Effector memory CD8-positive, alpha-beta T cell (primary cell): ENCODE measurements around the gene CACNA2D3.

Experiments
- ATAC-seq: fragments of 150-1000 bp; cut with Tn5 transposase; replicated peaks from 2 replicates; pipeline ENCODE4 v1.10.0; 2021; ENCODE audit warnings: mild to moderate bottlenecking, moderate library complexity
- DNase-seq, 3 experiments: peaks; one replicate each; pipeline ENCODE4 v3.0.0; 2021
- H3K27ac Mint-ChIP-seq, 2 donors: one replicate each; pipeline ENCODE4 v1.8.0; 2022; ENCODE audit warnings: mild to moderate bottlenecking in 2 of 2, mixed read lengths in 2 of 2, moderate library complexity in 2 of 2
- H3K27me3 Mint-ChIP-seq, 2 donors: one replicate each; pipeline ENCODE4 v1.8.0; 2022; ENCODE audit warnings: mixed read lengths in 2 of 2
- H3K36me3 Mint-ChIP-seq: one replicate; pipeline ENCODE4 v1.8.0; 2022; ENCODE audit warnings: mild to moderate bottlenecking, moderate library complexity, mixed read lengths; ENCODE audit not compliant: insufficient read depth
- H3K4me1 Mint-ChIP-seq, 2 donors: one replicate each; pipeline ENCODE4 v1.8.0; 2022; ENCODE audit warnings: low read depth in 2 of 2, mixed read lengths in 2 of 2
- H3K4me3 Mint-ChIP-seq, 2 donors: one replicate each; pipeline ENCODE4 v1.8.0; 2022; ENCODE audit warnings: mild to moderate bottlenecking in 2 of 2, mixed read lengths in 2 of 2, moderate library complexity in 2 of 2
- H3K9me3 Mint-ChIP-seq, 2 donors: one replicate each; pipeline ENCODE4 v1.8.0; 2022; ENCODE audit warnings: mixed read lengths in 2 of 2

The CACNA2D3 gene

DNA sequence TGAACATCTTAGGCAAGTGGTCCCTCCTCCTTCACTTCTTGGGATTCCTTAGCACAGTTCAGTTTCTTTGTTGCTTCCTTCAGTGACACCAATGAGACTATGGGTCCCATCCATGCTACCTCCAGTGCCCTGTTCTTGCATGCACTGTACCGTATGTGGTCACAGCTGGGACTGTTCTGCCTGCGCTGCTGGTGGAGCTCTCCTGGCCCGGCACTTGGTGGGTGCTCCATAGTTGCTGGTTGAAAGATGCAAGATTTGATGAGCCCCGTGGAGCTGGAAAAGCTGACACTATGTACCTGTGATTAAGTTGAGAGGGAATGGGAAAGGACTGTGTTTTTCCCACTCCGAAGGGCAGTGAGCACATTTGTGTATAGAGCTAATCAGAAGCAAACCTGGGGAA is 407.7 kb downstream of the CACNA2D3 start:
- no peak for DNase-seq
- Mint-ChIP-seq H3K4me3 (no peak overlapping the region), H3K9me3 (peaks cover 3 to 21% of the 10 kb centered on the region in 2 donors)

DNA sequence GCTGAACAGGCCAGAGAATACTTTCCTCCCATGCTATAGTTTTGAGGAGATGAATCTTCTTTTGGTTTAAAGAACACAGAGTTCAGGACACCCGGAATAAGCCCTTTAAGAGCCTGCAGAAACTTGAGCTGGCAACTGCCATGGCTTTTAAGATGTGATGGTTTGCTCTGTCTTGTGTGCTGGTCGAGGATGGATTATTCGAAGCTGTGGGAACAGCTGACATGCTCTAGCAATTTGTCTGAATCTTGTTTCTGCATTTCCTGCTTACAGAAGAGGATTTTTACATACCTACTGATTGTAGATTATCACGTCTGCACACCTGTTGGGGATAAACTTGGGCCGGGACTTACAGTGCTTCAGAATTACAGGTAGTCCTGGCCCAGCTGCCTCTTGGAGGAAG is 408.6 kb downstream of the CACNA2D3 start:
- no peak overlapping the region for H3K4me3 Mint-ChIP-seq
- peaks cover 2 to 17% of the 10 kb centered on the region in 2 donors for H3K9me3 Mint-ChIP-seq
- H3K4me1 Mint-ChIP-seq, result peaks cover 0 to 2% of the 10 kb centered on the region in 2 donors
- H3K27me3 Mint-ChIP-seq, result no peaks in the 10 kb centered on the region
- H3K27ac Mint-ChIP-seq, result no peak overlapping the region
- H3K36me3 Mint-ChIP-seq, result no peaks in the 10 kb centered on the region
- no peak for ATAC-seq
- DNase-seq, result no peak

More for the DNA sequence above, 407.7 kb downstream of the CACNA2D3 start:
- H3K4me1 Mint-ChIP-seq, result peaks cover 0 to 2% of the 10 kb centered on the region in 2 donors
- ATAC-seq, result no peak
- H3K36me3 Mint-ChIP-seq, result no peaks in the 10 kb centered on the region
- H3K27ac Mint-ChIP-seq, result no peak overlapping the region
- H3K27me3 Mint-ChIP-seq, result no peaks in the 10 kb centered on the region

DNA sequence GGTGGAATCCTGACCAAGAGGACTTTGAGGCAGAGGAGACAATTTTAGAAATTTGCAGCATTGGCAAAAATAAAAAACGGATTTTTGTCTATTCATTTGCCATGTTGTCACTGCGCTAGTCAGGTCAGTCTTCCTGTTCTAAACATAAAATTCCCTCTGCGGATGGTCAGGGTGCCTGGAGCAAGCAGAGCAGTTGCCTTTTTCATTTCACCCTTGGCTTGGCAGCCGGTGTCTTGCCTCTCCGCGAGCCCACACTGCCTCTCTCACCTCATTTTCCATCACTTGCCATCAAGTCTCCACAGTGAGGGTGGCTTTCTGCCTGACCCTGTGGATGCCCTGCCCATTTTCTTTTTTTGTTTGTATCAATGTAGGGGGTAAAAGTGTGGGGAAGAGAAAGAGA is 409.4 kb downstream of the CACNA2D3 start:
- no peaks in the 10 kb centered on the region for H3K27me3 Mint-ChIP-seq
- no peak overlapping the region for H3K27ac Mint-ChIP-seq
- ATAC-seq, result no peak
- peaks cover 3 to 17% of the 10 kb centered on the region in 2 donors for H3K9me3 Mint-ChIP-seq
- no peaks in the 10 kb centered on the region for H3K36me3 Mint-ChIP-seq
- peaks cover 0 to 2% of the 10 kb centered on the region in 2 donors for H3K4me1 Mint-ChIP-seq
- no peak for DNase-seq
- no peak overlapping the region for H3K4me3 Mint-ChIP-seq

DNA sequence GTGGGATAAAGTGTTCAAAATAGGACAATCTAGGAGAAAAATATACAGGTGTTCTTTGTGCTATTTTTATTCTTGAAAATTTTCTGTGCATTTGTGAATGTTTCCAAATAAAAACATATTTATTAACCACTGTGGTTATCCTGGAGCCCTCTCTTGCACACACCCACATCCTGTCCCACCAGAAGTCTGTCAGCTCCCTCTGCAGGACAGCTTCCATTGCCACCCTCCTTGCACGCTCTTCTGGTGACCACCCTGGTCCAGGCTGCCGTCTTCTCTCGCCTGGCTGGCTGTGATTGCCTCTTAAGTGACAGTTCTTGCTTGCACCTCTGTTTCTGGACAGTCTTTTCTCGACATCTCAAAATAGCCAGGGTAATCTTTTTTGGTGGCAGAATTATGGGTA is 411.5 kb downstream of the CACNA2D3 start:
- Mint-ChIP-seq H3K27me3 (no peaks in the 10 kb centered on the region), H3K4me3 (no peak overlapping the region), H3K36me3 (no peaks in the 10 kb centered on the region), H3K27ac (no peak overlapping the region), H3K4me1 (peaks cover 0 to 2% of the 10 kb centered on the region in 2 donors), H3K9me3 (peaks cover 6 to 25% of the 10 kb centered on the region in 2 donors)
- DNase-seq (no peak), ATAC-seq (no peak)

DNA sequence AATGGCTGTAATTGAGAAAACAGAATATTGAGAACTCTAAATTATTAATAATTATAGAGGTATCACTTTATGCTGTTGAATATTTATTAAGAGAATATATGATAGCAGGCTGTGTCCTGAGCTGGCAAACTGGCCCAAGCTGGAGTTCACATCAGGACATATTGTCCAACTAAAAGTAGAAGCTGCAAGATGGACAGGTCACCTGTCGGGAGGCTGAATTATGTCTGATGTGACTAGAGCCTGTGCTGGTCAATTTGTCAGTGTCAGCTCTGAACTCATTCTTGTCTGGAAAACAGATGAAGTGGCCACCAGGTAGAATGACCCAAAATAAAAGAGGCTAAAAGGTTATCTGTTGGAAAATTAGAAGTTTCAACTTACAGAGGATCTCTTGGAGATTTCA is 413.3 kb downstream of the CACNA2D3 start:
- peaks cover 0 to 2% of the 10 kb centered on the region in 2 donors for H3K4me1 Mint-ChIP-seq
- DNase-seq (no peak), ATAC-seq (no peak)
- no peaks in the 10 kb centered on the region for H3K36me3 Mint-ChIP-seq
- peaks cover 6 to 32% of the 10 kb centered on the region in 2 donors for H3K9me3 Mint-ChIP-seq
- no peak overlapping the region for H3K27ac Mint-ChIP-seq
- H3K4me3 Mint-ChIP-seq, result no peak overlapping the region
- no peaks in the 10 kb centered on the region for H3K27me3 Mint-ChIP-seq

DNA sequence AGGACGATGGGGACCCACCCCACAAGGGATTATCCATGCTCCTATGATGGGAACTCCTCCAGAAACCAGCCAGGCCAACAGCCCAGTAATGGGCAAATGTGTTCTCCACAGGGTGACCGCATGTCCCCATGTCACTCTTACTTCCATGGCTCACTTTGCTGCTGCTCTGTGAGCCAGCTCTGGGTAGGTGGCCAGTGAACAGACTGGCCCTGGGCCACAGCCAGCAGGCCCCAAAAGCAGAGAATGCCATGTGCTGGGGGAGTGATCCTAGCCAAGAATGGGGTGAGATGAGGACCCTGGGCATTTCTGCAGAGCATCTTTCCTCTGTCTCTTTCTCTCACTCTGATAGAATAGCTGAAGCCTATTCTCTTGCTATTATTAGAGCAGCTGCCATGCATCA is 414.1 kb downstream of the CACNA2D3 start:
- Mint-ChIP-seq H3K4me1 (peaks cover 0 to 2% of the 10 kb centered on the region in 2 donors), H3K27me3 (no peaks in the 10 kb centered on the region), H3K27ac (no peak overlapping the region), H3K9me3 (peaks cover 6 to 32% of the 10 kb centered on the region in 2 donors), H3K4me3 (no peak overlapping the region), H3K36me3 (no peaks in the 10 kb centered on the region)
- ATAC-seq (no peak), DNase-seq (no peak)

DNA sequence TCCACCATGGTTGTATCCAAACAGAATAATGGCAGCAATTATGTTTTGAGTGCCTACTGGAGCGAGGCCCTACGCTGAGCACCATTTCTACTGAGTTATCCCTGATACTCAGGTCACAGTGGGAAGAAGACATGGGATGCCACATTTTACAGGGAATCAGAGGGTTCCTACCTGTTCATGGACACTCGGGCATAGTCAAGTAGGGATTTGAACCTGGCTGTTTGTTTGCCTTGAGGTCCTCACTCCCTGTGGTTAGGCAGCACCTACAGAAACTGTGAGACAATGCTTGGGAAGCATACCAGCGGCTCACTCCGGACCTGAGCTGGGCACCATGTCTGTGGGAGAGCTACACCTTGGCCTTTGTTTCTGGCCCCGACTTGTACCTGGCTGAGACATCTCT is 415.2 kb downstream of the CACNA2D3 start:
- peaks cover 6 to 32% of the 10 kb centered on the region in 2 donors for H3K9me3 Mint-ChIP-seq
- peaks cover 0 to 2% of the 10 kb centered on the region in 2 donors for H3K4me1 Mint-ChIP-seq
- ATAC-seq (no peak), DNase-seq (no peak)
- no peaks in the 10 kb centered on the region for H3K27me3 Mint-ChIP-seq
- H3K27ac Mint-ChIP-seq, result no peak overlapping the region
- no peak overlapping the region for H3K4me3 Mint-ChIP-seq
- no peaks in the 10 kb centered on the region for H3K36me3 Mint-ChIP-seq

DNA sequence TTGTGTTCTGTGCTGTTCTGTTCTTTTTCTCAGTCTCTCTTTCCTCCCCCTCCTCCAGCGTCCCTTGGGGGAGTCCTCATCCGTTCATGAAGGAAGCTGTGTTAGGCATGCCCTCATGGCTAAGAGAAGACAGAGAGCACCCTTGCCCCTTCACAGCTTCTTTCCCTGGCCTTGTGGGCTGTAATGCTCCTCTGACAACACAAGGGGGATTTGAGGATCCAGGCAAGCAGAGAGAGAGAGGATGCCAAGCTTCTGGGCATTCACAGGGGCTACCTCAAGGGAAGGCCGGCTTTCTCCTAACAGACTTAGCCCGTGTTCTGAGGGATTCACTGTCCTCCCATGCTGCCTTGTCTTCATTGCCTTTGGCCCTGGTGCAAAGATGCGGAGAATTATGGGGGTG is 416.0 kb downstream of the CACNA2D3 start:
- ATAC-seq (no peak), DNase-seq (no peak)
- peaks cover 6 to 27% of the 10 kb centered on the region in 2 donors for H3K9me3 Mint-ChIP-seq
- no peaks in the 10 kb centered on the region for H3K4me1 Mint-ChIP-seq
- no peak overlapping the region for H3K4me3 Mint-ChIP-seq
- no peaks in the 10 kb centered on the region for H3K27me3 Mint-ChIP-seq
- H3K36me3 Mint-ChIP-seq, result no peaks in the 10 kb centered on the region
- H3K27ac Mint-ChIP-seq, result no peak overlapping the region

DNA sequence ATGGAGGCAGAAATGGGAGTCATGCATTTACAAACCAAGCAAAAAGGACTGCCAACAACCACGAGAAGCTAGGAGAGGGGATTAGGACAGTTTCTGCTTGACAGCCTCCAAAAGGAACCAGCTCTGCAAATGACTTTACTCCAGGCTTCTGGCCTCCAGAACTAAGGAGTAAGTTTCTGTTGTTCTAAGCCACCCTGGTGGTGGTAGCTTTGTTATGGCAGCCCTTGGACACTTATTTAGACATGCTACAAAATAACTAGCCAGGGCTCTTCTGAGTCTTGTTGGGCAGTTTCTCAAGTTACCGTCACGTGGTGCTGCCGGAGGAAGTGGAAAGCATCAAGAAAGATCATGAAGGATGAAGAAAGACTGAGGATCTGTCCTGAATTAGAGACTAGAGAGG is 419.0 kb downstream of the CACNA2D3 start:
- peaks cover 3 to 18% of the 10 kb centered on the region in 2 donors for H3K9me3 Mint-ChIP-seq

DNA sequence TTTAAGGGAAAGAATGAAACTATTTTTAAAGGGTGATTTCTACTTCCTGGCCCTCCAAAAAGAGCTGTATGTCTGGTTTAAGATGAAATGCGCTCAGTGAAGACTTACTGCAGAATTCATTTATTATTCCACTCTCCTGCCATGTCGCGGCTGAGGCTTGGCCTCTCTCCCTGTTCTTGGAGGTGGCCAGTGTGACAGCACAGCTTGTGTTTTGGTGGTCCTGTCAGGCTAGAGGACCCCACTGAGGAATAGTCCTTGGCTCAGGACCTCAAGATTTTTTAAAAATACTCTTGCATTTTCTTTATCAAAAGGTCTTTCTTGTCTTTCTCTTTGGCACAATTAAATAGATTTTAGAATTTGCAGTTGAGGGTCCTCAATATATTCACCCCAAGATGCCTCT is 421.1 kb downstream of the CACNA2D3 start:
- no peaks in the 10 kb centered on the region for H3K4me1 Mint-ChIP-seq
- DNase-seq, result no peak
- H3K9me3 Mint-ChIP-seq, result peaks cover 2 to 15% of the 10 kb centered on the region in 2 donors
- no peak for ATAC-seq
- H3K4me3 Mint-ChIP-seq, result no peak overlapping the region
- no peaks in the 10 kb centered on the region for H3K27me3 Mint-ChIP-seq
- no peaks in the 10 kb centered on the region for H3K36me3 Mint-ChIP-seq
- H3K27ac Mint-ChIP-seq, result no peak overlapping the region

More for the DNA sequence above, 419.0 kb downstream of the CACNA2D3 start:
- H3K4me3 Mint-ChIP-seq, result no peak overlapping the region
- H3K27ac Mint-ChIP-seq, result no peak overlapping the region
- no peaks in the 10 kb centered on the region for H3K36me3 Mint-ChIP-seq
- ATAC-seq (no peak), DNase-seq (no peak)
- H3K4me1 Mint-ChIP-seq, result no peaks in the 10 kb centered on the region
- H3K27me3 Mint-ChIP-seq, result no peaks in the 10 kb centered on the region

DNA sequence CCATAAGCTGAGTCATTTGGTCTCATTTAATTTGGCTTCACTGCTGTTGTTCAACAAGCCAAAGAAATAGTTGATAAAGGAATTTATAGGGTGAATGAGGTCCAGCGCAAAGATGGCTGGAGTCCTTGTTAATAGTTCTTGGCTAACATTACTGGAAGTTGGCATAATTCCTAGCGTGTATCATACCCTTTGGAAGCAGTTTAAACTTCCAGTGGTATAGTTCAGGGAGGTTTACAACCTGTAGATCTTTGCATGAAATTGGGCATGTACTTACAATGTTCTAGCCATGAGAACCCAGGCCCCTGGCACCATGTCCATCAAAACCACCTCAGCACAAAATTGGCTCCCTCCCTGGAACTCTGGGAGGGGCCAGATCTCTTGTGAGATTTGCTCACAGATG is 424.7 kb downstream of the CACNA2D3 start:
- H3K36me3 Mint-ChIP-seq, result peaks cover 3% of the 10 kb centered on the region
- H3K27ac Mint-ChIP-seq, result no peak overlapping the region
- DNase-seq (no peak), ATAC-seq (no peak)
- peaks cover 6 to 10% of the 10 kb centered on the region in 2 donors for H3K9me3 Mint-ChIP-seq
- H3K4me3 Mint-ChIP-seq, result no peak overlapping the region
- H3K27me3 Mint-ChIP-seq, result no peaks in the 10 kb centered on the region
- no peaks in the 10 kb centered on the region for H3K4me1 Mint-ChIP-seq

DNA sequence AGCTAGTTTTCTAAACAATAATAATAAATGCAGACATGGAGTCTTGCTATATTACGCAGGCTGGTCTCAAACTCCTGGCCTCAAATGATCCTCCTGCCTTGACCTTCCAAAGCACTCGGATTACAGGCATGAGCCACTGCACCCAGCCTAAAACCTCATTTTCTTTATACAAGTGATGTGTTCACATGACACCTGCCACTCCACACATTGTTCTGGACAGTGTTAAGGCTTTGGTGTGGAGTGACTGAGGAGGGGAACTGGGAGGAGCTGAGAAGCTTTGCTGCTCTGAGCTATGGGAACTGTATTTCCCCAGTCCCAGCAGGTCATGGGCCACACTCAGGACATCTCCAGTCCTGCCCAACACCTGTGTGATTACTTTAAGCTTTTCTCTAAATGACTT is 425.5 kb downstream of the CACNA2D3 start:
- no peaks in the 10 kb centered on the region for H3K27me3 Mint-ChIP-seq
- no peak for ATAC-seq
- H3K36me3 Mint-ChIP-seq, result peaks cover 3% of the 10 kb centered on the region
- H3K27ac Mint-ChIP-seq, result no peak overlapping the region
- no peak for DNase-seq
- H3K4me1 Mint-ChIP-seq, result no peaks in the 10 kb centered on the region
- peaks cover 10 to 11% of the 10 kb centered on the region in 2 donors for H3K9me3 Mint-ChIP-seq
- no peak overlapping the region for H3K4me3 Mint-ChIP-seq

DNA sequence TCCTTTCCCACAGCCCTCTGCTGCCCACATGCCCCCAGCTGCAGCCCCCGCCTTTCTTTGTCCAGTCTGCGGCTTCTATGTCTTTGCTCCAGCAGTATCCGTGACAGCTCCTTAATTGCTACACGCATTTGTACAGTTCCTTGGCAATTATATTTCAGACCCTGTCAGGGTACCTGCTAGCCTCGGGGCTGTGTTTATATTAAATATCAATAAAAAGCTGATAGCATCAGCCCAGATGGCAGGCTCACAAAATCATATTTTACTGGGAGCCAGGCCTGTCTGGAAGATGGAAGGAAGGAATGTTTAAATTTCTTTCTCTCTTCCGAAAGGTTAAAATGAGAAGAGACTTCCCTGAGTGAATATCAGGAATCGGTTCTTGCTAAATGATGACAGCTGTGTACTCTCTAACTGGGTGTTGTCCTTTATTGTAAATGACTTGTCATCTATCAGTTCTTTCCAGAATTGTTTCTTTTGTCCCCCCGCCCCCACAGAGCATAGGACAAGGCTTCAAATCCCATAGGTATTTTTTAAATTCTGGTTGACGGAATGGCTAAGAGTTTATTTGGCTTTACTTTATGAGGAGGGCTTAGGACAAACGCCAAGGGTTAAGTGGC is 427.4 kb downstream of the CACNA2D3 start:
- Mint-ChIP-seq H3K9me3 (peaks cover 10 to 16% of the 10 kb centered on the region in 2 donors), H3K27me3 (no peaks in the 10 kb centered on the region), H3K27ac (no peak overlapping the region), H3K36me3 (peaks cover 3% of the 10 kb centered on the region), H3K4me1 (no peaks in the 10 kb centered on the region), H3K4me3 (no peak overlapping the region)
- ATAC-seq (no peak), DNase-seq (no peak)

DNA sequence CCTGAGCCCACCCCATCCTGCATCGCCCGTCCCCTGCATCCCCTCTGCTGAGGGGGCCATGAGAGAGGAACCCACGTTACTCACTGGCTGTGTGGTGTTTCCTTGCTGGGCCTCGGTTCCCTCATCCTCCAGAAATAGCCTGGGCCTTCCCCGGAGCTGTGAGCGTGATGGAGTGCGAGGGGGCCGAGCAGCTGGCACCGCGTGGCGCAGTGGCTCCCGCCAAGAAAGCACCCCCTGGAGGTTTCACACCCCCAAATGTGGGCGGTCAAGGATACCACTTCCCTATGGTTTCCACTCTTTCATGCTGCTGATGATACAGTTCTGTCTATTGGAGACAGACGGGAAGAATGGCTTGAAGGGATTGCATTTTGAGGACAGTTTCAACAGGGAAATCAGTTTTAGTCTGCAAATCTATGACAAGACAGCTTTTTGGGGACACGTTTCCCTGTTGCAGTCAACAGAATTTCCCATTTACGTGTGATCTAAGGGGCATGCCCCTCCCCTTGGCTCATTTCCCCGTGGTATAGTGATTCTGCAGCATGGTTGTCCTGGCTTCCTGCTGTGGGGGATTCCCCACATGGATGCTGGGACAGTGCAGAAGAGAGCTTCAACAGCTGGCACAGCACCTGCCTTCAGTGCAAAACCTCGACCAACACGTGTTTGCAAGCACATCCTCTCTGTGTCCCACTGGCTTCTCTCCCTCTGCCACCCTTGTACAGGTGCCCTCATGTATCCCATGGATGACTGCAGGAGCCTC is 428.0 kb downstream of the CACNA2D3 start:
- H3K27ac Mint-ChIP-seq, result no peak overlapping the region
- DNase-seq, result no peak
- no peak overlapping the region for H3K4me3 Mint-ChIP-seq
- ATAC-seq, result no peak
- peaks cover 3% of the 10 kb centered on the region for H3K36me3 Mint-ChIP-seq
- no peaks in the 10 kb centered on the region for H3K4me1 Mint-ChIP-seq
- no peaks in the 10 kb centered on the region for H3K27me3 Mint-ChIP-seq
- H3K9me3 Mint-ChIP-seq, result peaks cover 10 to 16% of the 10 kb centered on the region in 2 donors
